Measurements from ENCODE around the gene BRINP3. TPM values are rescaled to one million over a fixed set of nuclear protein-coding genes. Genes with fewer than 3 reads are reported as not detected.

The BRINP3 gene
- total RNA-seq, 2 experiments from 2014 or later: not detected

- Mint-ChIP-seq H3K36me3 (no peaks in the 10 kb centered on the region), H3K4me1 (peaks cover 5% of the 10 kb centered on the region), H3K9me3 (ENCODE audit: low read depth) (no peaks in the 10 kb centered on the region), H3K4me3 (no peak overlapping the region), H3K27me3 (peaks cover 30% of the 10 kb centered on the region), H3K27ac (no peak overlapping the region)
- CTCF ChIA-PET: no interaction called here
- no peak for DNase-seq
- ATAC-seq: no peak
These were observed 2.1 kb downstream of the BRINP3 start for GRCh38 chr1:190475421-190476141.

- Mint-ChIP-seq H3K9me3 (ENCODE audit: low read depth) (no peaks in the 10 kb centered on the region), H3K4me3 (no peak overlapping the region), H3K27me3 (peaks cover 30% of the 10 kb centered on the region), H3K36me3 (no peaks in the 10 kb centered on the region), H3K4me1 (peaks cover 5% of the 10 kb centered on the region), H3K27ac (no peak overlapping the region)
- DNase-seq (no peak), ATAC-seq (no peak)
- CTCF ChIA-PET: no interaction called here
These were observed 2.9 kb downstream of the BRINP3 start for GRCh38 chr1:190474650-190475211.

- no peak overlapping the region for H3K27ac Mint-ChIP-seq
- no peaks in the 10 kb centered on the region for H3K36me3 Mint-ChIP-seq
- ATAC-seq (no peak), DNase-seq (no peak)
- H3K4me1 Mint-ChIP-seq: peaks cover 5% of the 10 kb centered on the region
- CTCF ChIA-PET: no interaction called here
- peaks cover 28% of the 10 kb centered on the region for H3K27me3 Mint-ChIP-seq
- H3K9me3 Mint-ChIP-seq (ENCODE audit: low read depth): no peaks in the 10 kb centered on the region
- no peak overlapping the region for H3K4me3 Mint-ChIP-seq
These were observed 3.7 kb downstream of the BRINP3 start for GRCh38 chr1:190474010-190474409.

GRCh38 chr1:190472494-190472893 lies 5.2 kb downstream of the BRINP3 start:
- Mint-ChIP-seq H3K9me3 (ENCODE audit: low read depth) (no peaks in the 10 kb centered on the region), H3K27ac (no peak overlapping the region), H3K4me1 (no peaks in the 10 kb centered on the region), H3K36me3 (no peaks in the 10 kb centered on the region), H3K27me3 (peaks cover 13% of the 10 kb centered on the region), H3K4me3 (no peak overlapping the region)
- CTCF ChIA-PET: no interaction called here
- no peak for ATAC-seq
- DNase-seq: no peak

GRCh38 chr1:190472042-190472441 lies 5.6 kb downstream of the BRINP3 start:
- Mint-ChIP-seq H3K36me3 (no peaks in the 10 kb centered on the region), H3K4me3 (no peak overlapping the region), H3K27ac (no peak overlapping the region), H3K4me1 (no peaks in the 10 kb centered on the region), H3K27me3 (peaks cover 9% of the 10 kb centered on the region), H3K9me3 (ENCODE audit: low read depth) (no peaks in the 10 kb centered on the region)
- CTCF ChIA-PET: no interaction called here
- ATAC-seq: no peak
- DNase-seq: no peak

GRCh38 chr1:190464690-190465089 lies 13.0 kb downstream of the BRINP3 start:
- no peak for DNase-seq
- no peak overlapping the region for H3K4me3 Mint-ChIP-seq
- H3K27ac Mint-ChIP-seq: no peak overlapping the region
- H3K9me3 Mint-ChIP-seq (ENCODE audit: low read depth): peaks cover 3% of the 10 kb centered on the region
- H3K27me3 Mint-ChIP-seq: no peaks in the 10 kb centered on the region
- H3K4me1 Mint-ChIP-seq: no peaks in the 10 kb centered on the region
- ATAC-seq: no peak
- no peaks in the 10 kb centered on the region for H3K36me3 Mint-ChIP-seq
- CTCF ChIA-PET: no interaction called here

GRCh38 chr1:190456129-190456528 lies 21.5 kb downstream of the BRINP3 start:
- ATAC-seq (no peak), DNase-seq (no peak)
- Mint-ChIP-seq H3K36me3 (no peaks in the 10 kb centered on the region), H3K4me3 (no peak overlapping the region), H3K9me3 (ENCODE audit: low read depth) (no peaks in the 10 kb centered on the region), H3K4me1 (no peaks in the 10 kb centered on the region), H3K27ac (no peak overlapping the region), H3K27me3 (no peaks in the 10 kb centered on the region)
- CTCF ChIA-PET: no interaction called here

- Mint-ChIP-seq H3K36me3 (no peaks in the 10 kb centered on the region), H3K4me1 (no peaks in the 10 kb centered on the region), H3K4me3 (no peak overlapping the region), H3K9me3 (ENCODE audit: low read depth) (no peaks in the 10 kb centered on the region), H3K27ac (no peak overlapping the region), H3K27me3 (no peaks in the 10 kb centered on the region)
- no peak for ATAC-seq
- CTCF ChIA-PET: no interaction called here
- DNase-seq: no peak
These were observed 22.0 kb downstream of the BRINP3 start for GRCh38 chr1:190455631-190456030.

- Mint-ChIP-seq H3K36me3 (no peaks in the 10 kb centered on the region), H3K4me3 (no peak overlapping the region), H3K27me3 (no peaks in the 10 kb centered on the region), H3K4me1 (no peaks in the 10 kb centered on the region), H3K27ac (no peak overlapping the region), H3K9me3 (ENCODE audit: low read depth) (no peaks in the 10 kb centered on the region)
- ATAC-seq: no peak
- DNase-seq: no peak
- CTCF ChIA-PET: no interaction called here
These were observed 24.1 kb downstream of the BRINP3 start for GRCh38 chr1:190453550-190453949.

GRCh38 chr1:190452272-190452848 lies 25.3 kb downstream of the BRINP3 start:
- CTCF ChIA-PET: no interaction called here
- DNase-seq: no peak

GRCh38 chr1:190444464-190444863 lies 33.2 kb downstream of the BRINP3 start:
- Mint-ChIP-seq H3K36me3 (no peaks in the 10 kb centered on the region), H3K27me3 (no peaks in the 10 kb centered on the region), H3K4me3 (no peak overlapping the region), H3K27ac (no peak overlapping the region), H3K9me3 (ENCODE audit: low read depth) (no peaks in the 10 kb centered on the region), H3K4me1 (no peaks in the 10 kb centered on the region)
- ATAC-seq (no peak), DNase-seq (no peak)
- CTCF ChIA-PET: interaction anchor here (0.7 kb wide), 1 partner anchor 27 kb away, joined by 4 read pairs; no protein-coding TSS in a partner anchor

More at GRCh38 chr1:190452272-190452848, 25.3 kb downstream of the BRINP3 start:
- H3K36me3 Mint-ChIP-seq: no peaks in the 10 kb centered on the region
- no peaks in the 10 kb centered on the region for H3K9me3 Mint-ChIP-seq (ENCODE audit: low read depth)
- ATAC-seq: no peak
- H3K27ac Mint-ChIP-seq: no peak overlapping the region
- no peak overlapping the region for H3K4me3 Mint-ChIP-seq
- no peaks in the 10 kb centered on the region for H3K27me3 Mint-ChIP-seq
- no peaks in the 10 kb centered on the region for H3K4me1 Mint-ChIP-seq

- DNase-seq: no peak
- Mint-ChIP-seq H3K4me1 (no peaks in the 10 kb centered on the region), H3K9me3 (ENCODE audit: low read depth) (peaks cover 3% of the 10 kb centered on the region), H3K36me3 (no peaks in the 10 kb centered on the region), H3K27ac (no peak overlapping the region), H3K27me3 (no peaks in the 10 kb centered on the region), H3K4me3 (no peak overlapping the region)
- ATAC-seq: no peak
- CTCF ChIA-PET: no interaction called here
These were observed 38.2 kb downstream of the BRINP3 start for GRCh38 chr1:190439447-190439846.

GRCh38 chr1:190436615-190437014 lies 41.0 kb downstream of the BRINP3 start:
- CTCF ChIA-PET: no interaction called here
- DNase-seq (no peak), ATAC-seq (no peak)
- no peak overlapping the region for H3K27ac Mint-ChIP-seq
- no peaks in the 10 kb centered on the region for H3K4me1 Mint-ChIP-seq
- H3K9me3 Mint-ChIP-seq (ENCODE audit: low read depth): peaks cover 3% of the 10 kb centered on the region
- H3K36me3 Mint-ChIP-seq: no peaks in the 10 kb centered on the region
- no peak overlapping the region for H3K4me3 Mint-ChIP-seq
- H3K27me3 Mint-ChIP-seq: no peaks in the 10 kb centered on the region

GRCh38 chr1:190429932-190430331 lies 47.7 kb downstream of the BRINP3 start:
- ATAC-seq (no peak), DNase-seq (no peak)
- no peaks in the 10 kb centered on the region for H3K4me1 Mint-ChIP-seq
- H3K36me3 Mint-ChIP-seq: no peaks in the 10 kb centered on the region
- H3K4me3 Mint-ChIP-seq: no peak overlapping the region
- CTCF ChIA-PET: no interaction called here
- peaks cover 2% of the 10 kb centered on the region for H3K9me3 Mint-ChIP-seq (ENCODE audit: low read depth)
- H3K27me3 Mint-ChIP-seq: no peaks in the 10 kb centered on the region
- no peak overlapping the region for H3K27ac Mint-ChIP-seq

Data from activated CD8-positive, alpha-beta memory T cell treated with anti-CD3 and anti-CD28 coated beads, Interleukin-2, amount 10 ng/mL, durations not matched to agents 7 days and 5 days (primary cell).